ENCODE results near the gene DDX47. TPM values are rescaled to one million over a fixed set of nuclear protein-coding genes. Genes with fewer than 3 reads are reported as not detected.

DDX47 gene
- total and polyA plus RNA-seq, 2 experiments from 2014 or later: 42.0 to 67.6 TPM

GRCh38 chr12:12877781-12878455, 64.8 kb downstream of the DDX47 start:
- no peak for DNase-seq (ENCODE audit: low read depth in 1 of 2, low spot score in 1 of 2)
- H3K9me3 ChIP-seq (ENCODE audit: low read depth): no peaks in the 10 kb centered on the region
- TF ChIP-seq CTCF (IDR thresholded peaks at IDR 0.05; ENCODE audit: low read depth, low read length): no peak
- H3K4me1 ChIP-seq (ENCODE audit: low read depth): peaks cover 7% of the 10 kb centered on the region
- no peak overlapping the region for H3K4me3 ChIP-seq
- H3K36me3 ChIP-seq: no peaks in the 10 kb centered on the region
- no peak overlapping the region for H3K27ac ChIP-seq
- no peaks in the 10 kb centered on the region for H3K27me3 ChIP-seq

Other genes starting within 250 kb of the DDX47 start
- 16.0 and 18.3 TPM in 2 replicates for gene CREBL2, start 201.5 kb upstream of the DDX47 start, total RNA-seq
- 20.1 and 20.8 TPM in 2 replicates for gene CREBL2, start 201.5 kb upstream of the DDX47 start, polyA plus RNA-seq
- gene GPR19, start 117.2 kb upstream of the DDX47 start, total RNA-seq: 1.0 and 1.6 TPM in 2 replicates
- gene GPR19, start 117.2 kb upstream of the DDX47 start, polyA plus RNA-seq: 1.6 and 3.4 TPM in 2 replicates
- gene CDKN1B, start 96.0 kb upstream of the DDX47 start, total RNA-seq: 63.9 and 90.4 TPM in 2 replicates
- 5.8 and 15.2 TPM in 2 replicates for gene CDKN1B, start 96.0 kb upstream of the DDX47 start, polyA plus RNA-seq
- gene APOLD1, start 27.7 kb upstream of the DDX47 start, total RNA-seq: 2.6 and 14.2 TPM in 2 replicates
- gene APOLD1, start 27.7 kb upstream of the DDX47 start, polyA plus RNA-seq: 4.0 and 11.5 TPM in 2 replicates
- 0.53 and 1.5 TPM in 2 replicates for gene GPRC5A, start 78.2 kb downstream of the DDX47 start, total RNA-seq
- gene GPRC5A, start 78.2 kb downstream of the DDX47 start, polyA plus RNA-seq: 0.23 and 0.24 TPM in 2 replicates
- not detected in 2 replicates for gene GPRC5D, start 138.8 kb downstream of the DDX47 start, total RNA-seq
- gene GPRC5D, start 138.8 kb downstream of the DDX47 start, polyA plus RNA-seq: 0.35 TPM in 1 of 2 replicates, not detected in the other
- 15.3 and 31.2 TPM in 2 replicates for gene HEBP1, start 186.9 kb downstream of the DDX47 start, total RNA-seq
- gene HEBP1, start 186.9 kb downstream of the DDX47 start, polyA plus RNA-seq: 44.1 and 70.0 TPM in 2 replicates
- gene FAM234B, start 231.0 kb downstream of the DDX47 start, total RNA-seq: 6.4 and 6.9 TPM in 2 replicates
- gene FAM234B, start 231.0 kb downstream of the DDX47 start, polyA plus RNA-seq: 4.5 and 5.0 TPM in 2 replicates